HepG2 (cell line): Measurements from ENCODE around the gene PHACTR1. TPM values are rescaled to one million over a fixed set of nuclear protein-coding genes. Genes with fewer than 3 reads are reported as not detected.
A peak's percentile ranks its signal among the peaks of the same experiment; 100 is the strongest.

Source experiments
- ATAC-seq: fragments of 200-7000 bp; cut with Tn5 transposase; 3 replicates; pipeline ENCODE4 v1.9.1; 2020; ENCODE audit warnings: mild to moderate bottlenecking, moderate library complexity
- BruUV-seq: library from RNA; stranded (reverse); fragments of 400-500 nt; replicated peaks from 2 replicates; lab custom pipeline; 2021; lab: Mats Ljungman, UMichigan
- CTCF ChIA-PET: fragments of 300-600 bp; formaldehyde crosslinking; extraction: SDS; loops from one replicate; lab custom pipeline; 2021; ENCODE audit warnings: low total read pairs, inconsistent platforms, low intra/inter-chr PET ratio; lab: Yijun Ruan, JAX
- POLR2A ChIA-PET: fragments of 350-600 bp; sonication (Branson Sonifier 250); formaldehyde crosslinking; loops from one replicate; lab custom pipeline; 2020; ENCODE audit warnings: antibody characterized with exemption, inconsistent platforms; lab: Yijun Ruan, JAX
- DNase-seq: peaks from one replicate; pipeline ENCODE4 v3.0.0-alpha.2; 2015; ENCODE audit warnings: low spot score
- FAIRE-seq: peaks from 3 replicates; lab custom pipeline; 2011; peaks lifted over from hg19 to GRCh38; lab: Jason Lieb, UNC
- H2AFZ ChIP-seq: one replicate; pipeline ENCODE4 v1.6.1; 2011; ENCODE audit warnings: low read length, inconsistent platforms
- H3K27ac ChIP-seq: fragments of 300-600 bp; 3 replicates; pipeline ENCODE4 v1.8.0; 2011; ENCODE audit warnings: mixed run types, mild to moderate bottlenecking, mixed read lengths, low read length, inconsistent platforms; ENCODE audit not compliant: insufficient read depth; ENCODE audit errors: extremely low read length
- H3K27me3 ChIP-seq, 2 experiments: fragments of 200-600 bp in 1 of 2; 2 replicates in 1 of 2; 3 replicates in 1 of 2; pipeline versions ENCODE4 v1.6.0 to v1.8.0; 2011; ENCODE audit warnings: low read length in 2 of 2, mild to moderate bottlenecking in 2 of 2, moderate library complexity in 2 of 2, inconsistent platforms in 1 of 2; ENCODE audit not compliant: insufficient read depth in 2 of 2, control insufficient read depth in 1 of 2
- H3K36me3 ChIP-seq, 2 experiments: fragments of 200-600 bp in 1 of 2; replicated peaks in 1 of 2; 2 replicates in 1 of 2; 3 replicates in 1 of 2; pipeline versions ENCODE4 v1.5.1 to v1.8.0; 2011; ENCODE audit warnings: low read length in 2 of 2, inconsistent platforms in 1 of 2; ENCODE audit not compliant: insufficient read depth in 2 of 2, control insufficient read depth in 1 of 2
- H3K4me1 ChIP-seq: 2 replicates; pipeline ENCODE4 v1.5.1; 2012; ENCODE audit warnings: low read length, inconsistent platforms; ENCODE audit not compliant: insufficient read depth
- H3K4me2 ChIP-seq: 2 replicates; pipeline ENCODE4 v1.6.0; 2011; ENCODE audit warnings: low read depth, low read length, inconsistent platforms
- H3K4me3 ChIP-seq, 3 experiments: fragments of 200-600 bp in 1 of 3; sonication (generic), shearing (Covaris generic) in 1 of 3; replicated peaks in 1 of 3; 2 replicates each; pipeline ENCODE4 v1.5.1; 2011 to 2016; ENCODE audit warnings: low read length in 3 of 3, inconsistent platforms in 2 of 3, low read depth in 2 of 3, mild to moderate bottlenecking in 2 of 3, control low read depth in 1 of 3, mixed read lengths in 1 of 3; ENCODE audit not compliant: insufficient read depth in 1 of 3
- H3K79me2 ChIP-seq: one replicate; pipeline ENCODE4 v1.6.1; 2011; ENCODE audit warnings: low read length, inconsistent platforms; ENCODE audit not compliant: insufficient read depth
- H3K9ac ChIP-seq: 2 replicates; pipeline ENCODE4 v1.6.0; 2011; ENCODE audit warnings: mild to moderate bottlenecking, low read depth, low read length, inconsistent platforms; ENCODE audit not compliant: insufficient read depth
- H3K9me3 ChIP-seq: 2 replicates; pipeline ENCODE4 v1.5.1; 2012; ENCODE audit warnings: mild to moderate bottlenecking, low read length
- H4K20me1 ChIP-seq: 2 replicates; pipeline ENCODE4 v1.6.0; 2011; ENCODE audit warnings: inconsistent platforms, mild to moderate bottlenecking, low read length, moderate library complexity; ENCODE audit not compliant: insufficient read depth
- CENPBD1 ChIP-seq: sonication (generic); formaldehyde crosslinking; IDR thresholded peaks from 2 replicates; pipeline ENCODE4 v1.8.0; 2022; ENCODE audit warnings: missing genetic modification reagents, low read depth, mild to moderate bottlenecking, borderline replicate concordance
- NFYC ChIP-seq: IDR thresholded peaks from 2 replicates; pipeline ENCODE4 v1.6.1; 2016; ENCODE audit warnings: missing genetic modification reagents, missing compliant biosample characterization
- RXRA ChIP-seq: sonication (generic); formaldehyde crosslinking; IDR thresholded peaks from 2 replicates; pipeline ENCODE4 v1.5.1; 2020; ENCODE audit warnings: missing genetic modification reagents
- SNAPC4 ChIP-seq: sonication (generic); formaldehyde crosslinking; IDR thresholded peaks from 2 replicates; pipeline ENCODE4 v1.4.0; 2020; ENCODE audit warnings: mild to moderate bottlenecking, missing genetic modification reagents
- ZFP36 ChIP-seq: fragments of 150-350 bp; IDR thresholded peaks from 2 replicates; pipeline ENCODE4 v1.6.1; 2018; ENCODE audit warnings: borderline replicate concordance, low read length, low read depth; ENCODE audit not compliant: partially characterized antibody
- ZNF331 ChIP-seq: sonication (generic); formaldehyde crosslinking; IDR thresholded peaks from 2 replicates; pipeline ENCODE4 v1.4.0; 2020; ENCODE audit warnings: missing genetic modification reagents
- ZNF570 ChIP-seq: sonication (generic); formaldehyde crosslinking; IDR thresholded peaks from 2 replicates; pipeline ENCODE4 v1.4.0; 2020; ENCODE audit warnings: mild to moderate bottlenecking, missing genetic modification reagents, borderline replicate concordance
- ZSCAN12 ChIP-seq: sonication (generic); formaldehyde crosslinking; IDR thresholded peaks from 2 replicates; pipeline ENCODE4 v1.9.0; 2021; ENCODE audit warnings: mild to moderate bottlenecking, missing genetic modification reagents
- WGBS: methylation state at CpG from one replicate; pipeline ENCODE4 v1.1.6; 2017; ENCODE audit warnings: low lambda C conversion rate; 5-methylcytosine and 5-hydroxymethylcytosine counted together
- in situ Hi-C: cut with HindIII; loops from 2 replicates; pipeline ENCODE4 v1.10.0; 2017; ENCODE audit warnings: low pct_unique_long_range_greater_than_20kb; ENCODE audit not compliant: extremely low pct_ligation_motif_present
- intact Hi-C: fragments of 100-400 bp; cut with micrococcal nuclease; formaldehyde crosslinking; loops from one replicate; pipeline ENCODE4 v1.10.0; 2022; ENCODE audit not compliant: unreplicated experiment
- polyA plus RNA-seq, 8 experiments: library from polyadenylated mRNA; depleted of rRNA in 3 of 8; stranded (reverse) in 7 of 8; unstranded in 1 of 8; fragments of >200 nt; fragmentation: Illumina TruSeq in 4 of 8; extraction: Trizol in 4 of 8; gene quantifications; 2 replicates each; pipeline versions ENCODE4 v1.2.1 to v1.2.3, GENCODE V29; 2011 to 2016; ENCODE audit warnings: low read depth in 4 of 8, missing spikeins in 1 of 8, mixed read lengths in 1 of 8; ENCODE audit not compliant: insufficient read depth in 1 of 8
- total RNA-seq, 5 experiments: library from RNA; depleted of rRNA; stranded (reverse); fragments of >200 nt; fragmentation: Illumina TruSeq; extraction: Trizol; gene quantifications; 2 replicates each; pipeline ENCODE4 v1.2.3, GENCODE V29; 2016; ENCODE audit warnings: low read depth in 1 of 5

The PHACTR1 gene
- total and polyA plus RNA-seq, 2 of the 13 experiments (the other 11 are each of a cell fraction or from before 2014, with no cell fraction given), result 0.09 TPM; not detected in 1

- TF ChIP-seq SNAPC4 (CRISPR knock-in tag) (0 out of 2 replicates have a peak, but pooled peaks have one; percentile 0), NFYC (CRISPR knock-in tag) (no peak), CENPBD1 (CRISPR knock-in tag) (no peak), ZNF331 (no peak), RXRA (0 out of 2 replicates have a peak, but pooled peaks have one; percentile 19)
- TF ChIP-seq, all 625 proteins: peak for 11
Measured at GRCh38 chr6:13288969-13289391, 572.4 kb downstream of the PHACTR1 start (continued).

- DNase-seq (peak; percentile 98), FAIRE-seq (peak; percentile 97), ATAC-seq (peak; percentile 97)
- BruUV-seq, result no TSS peak
- POLR2A ChIA-PET, result interaction anchor here (0.7 to 2.3 kb wide), 6 partner anchors 14 to 395 kb away, joined by 3 to 17 read pairs (median 4); partner anchors contain the start of genes SIRT5 and TBC1D7
- peaks cover 26% of the 10 kb centered on the region for H3K4me1 ChIP-seq
- CTCF ChIA-PET, result no interaction called here
- H3K4me3 ChIP-seq, result peak overlapping the region; percentile 2 to 13 (median 8); a peak in 3 of 6 replicates
- peaks cover 10 to 25% of the 10 kb centered on the region in 2 experiments for H3K36me3 ChIP-seq
- in situ Hi-C loops (no loop called here), intact Hi-C loops (loop anchor here (1.0 to 2.0 kb wide), 2 partner anchors 13 to 39 kb away; partner anchors contain the start of gene TBC1D7)
- no peaks in the 10 kb centered on the region for H3K27me3 ChIP-seq
- H3K4me2 ChIP-seq, result peak overlapping the region; percentile 48
- no peaks in the 10 kb centered on the region for H4K20me1 ChIP-seq
- H3K27ac ChIP-seq, result peak overlapping the region; percentile 78
- H3K79me2 ChIP-seq, result no peaks in the 10 kb centered on the region
- peak overlapping the region; percentile 21 for H3K9ac ChIP-seq
- under 1% methylated on average over 9 of the region's 9 CpGs for WGBS
- no peak overlapping the region for H2AFZ ChIP-seq
- peaks cover 28% of the 10 kb centered on the region for H3K9me3 ChIP-seq
- no peak for TF ChIP-seq ZNF570
- no peak for TF ChIP-seq ZSCAN12 (CRISPR knock-in tag)
- no peak for TF ChIP-seq ZFP36
Measured at GRCh38 chr6:13289789-13290318, 573.3 kb downstream of the PHACTR1 start.
